ENCODE data around the gene FRS2.
"Not testable (repeated sequence)": the region's sequence is repeated elsewhere in the genome, so short reads cannot be mapped to it uniquely, and the experiment has no call there.

FRS2 gene

GRCh38 chr12:69470189-69471075 lies at the start of gene FRS2:
Gene FRS2, plus strand, starts transcription at chr12:69470388. Its CDS starts 98,643 bp downstream, at chr12:69569031.
- DNase-seq: peak; percentile 76 to 83

- no peak for DNase-seq
These were observed 48.6 kb upstream of the FRS2 start for GRCh38 chr12:69421548-69421947.

- no peak for DNase-seq
These were observed 46.9 kb upstream of the FRS2 start for GRCh38 chr12:69423037-69423905.

- no peak for DNase-seq
These were observed 44.8 kb upstream of the FRS2 start for GRCh38 chr12:69425417-69425816.

- no peak for DNase-seq
These were observed 41.7 kb upstream of the FRS2 start for GRCh38 chr12:69428351-69429073.

- DNase-seq: no peak
These were observed 39.1 kb upstream of the FRS2 start for GRCh38 chr12:69430942-69431590.

GRCh38 chr12:69431591-69432222 lies 38.5 kb upstream of the FRS2 start:
- no peak for DNase-seq

GRCh38 chr12:69433653-69434052 lies 36.5 kb upstream of the FRS2 start:
- no peak for DNase-seq

- DNase-seq: no peak
These were observed 34.5 kb upstream of the FRS2 start for GRCh38 chr12:69435644-69436043.

GRCh38 chr12:69437073-69437472 lies 33.1 kb upstream of the FRS2 start:
- DNase-seq: no peak

- no peak for DNase-seq
These were observed 31.6 kb upstream of the FRS2 start for GRCh38 chr12:69438539-69438938.

GRCh38 chr12:69440016-69440415 lies 30.2 kb upstream of the FRS2 start:
- DNase-seq: no peak

GRCh38 chr12:69440886-69441285 lies 29.3 kb upstream of the FRS2 start:
- no peak for DNase-seq

- DNase-seq: no peak
These were observed 27.3 kb upstream of the FRS2 start for GRCh38 chr12:69442894-69443293.

- no peak for DNase-seq
These were observed 26.3 kb upstream of the FRS2 start for GRCh38 chr12:69443916-69444315.

GRCh38 chr12:69447892-69448291 lies 22.3 kb upstream of the FRS2 start:
- no peak for DNase-seq

GRCh38 chr12:69452598-69453132 lies 17.5 kb upstream of the FRS2 start:
- DNase-seq: not testable (repeated sequence)

GRCh38 chr12:69456239-69456638 lies 13.9 kb upstream of the FRS2 start:
- no peak for DNase-seq

- DNase-seq: no peak
These were observed 12.8 kb upstream of the FRS2 start for GRCh38 chr12:69457433-69457832.

GRCh38 chr12:69459477-69459876 lies 10.7 kb upstream of the FRS2 start:
- no peak for DNase-seq

GRCh38 chr12:69464428-69464827 lies 5.8 kb upstream of the FRS2 start:
- peak in 1 of 2 donors; percentile 2 for DNase-seq

- no peak for DNase-seq
These were observed 3.3 kb upstream of the FRS2 start for GRCh38 chr12:69466867-69467266.

Data from CD4-positive, alpha-beta T cell treated with Interferon alpha-2 for 1 hour (primary cell).